Loucy (cell line): Measurements from ENCODE around the gene PRDM7.

Experiments used
- H2AFZ ChIP-seq: fragments of 200-600 bp; sonication (generic); 2 replicates; pipeline ENCODE4 v1.6.0; 2016; ENCODE audit warnings: antibody characterized with exemption, mild to moderate bottlenecking, low read length, moderate library complexity
- H3F3A ChIP-seq: fragments of 200-600 bp; 2 replicates; pipeline ENCODE4 v1.6.0; 2016; ENCODE audit warnings: antibody characterized with exemption, low read depth, mild to moderate bottlenecking
- H3K27me3 ChIP-seq: fragments of 200-600 bp; sonication (generic); 2 replicates; pipeline ENCODE4 v1.6.1; 2014; ENCODE audit warnings: low read length, mild to moderate bottlenecking; ENCODE audit not compliant: insufficient read depth, poor library complexity, severe bottlenecking
- H3K36me3 ChIP-seq: fragments of 200-600 bp; sonication (generic); 2 replicates; pipeline ENCODE4 v1.6.1; 2016; ENCODE audit warnings: low read length; ENCODE audit not compliant: insufficient read depth
- H3K4me1 ChIP-seq: fragments of 200-600 bp; sonication (generic); 2 replicates; pipeline ENCODE4 v1.5.1; 2014; ENCODE audit warnings: low read length, mild to moderate bottlenecking; ENCODE audit not compliant: insufficient read depth, poor library complexity, severe bottlenecking
- H3K4me2 ChIP-seq: fragments of 200-600 bp; sonication (generic); 2 replicates; pipeline ENCODE4 v1.6.0; 2014; ENCODE audit warnings: antibody characterized with exemption, low read length, low read depth, mild to moderate bottlenecking; ENCODE audit not compliant: poor library complexity, severe bottlenecking
- H3K4me3 ChIP-seq: fragments of 200-600 bp; sonication (generic); 2 replicates; pipeline ENCODE4 v1.5.1; 2014; ENCODE audit warnings: low read length, mild to moderate bottlenecking, mixed read lengths; ENCODE audit not compliant: poor library complexity, severe bottlenecking
- H3K79me2 ChIP-seq: fragments of 200-600 bp; sonication (generic); 2 replicates; pipeline ENCODE4 v1.6.1; 2014; ENCODE audit warnings: low read length; ENCODE audit not compliant: insufficient read depth
- H3K9ac ChIP-seq: fragments of 200-600 bp; sonication (generic); 2 replicates; pipeline ENCODE4 v1.6.0; 2014; ENCODE audit warnings: mild to moderate bottlenecking, low read depth, low read length, moderate library complexity; ENCODE audit not compliant: poor library complexity, severe bottlenecking
- H3K9me2 ChIP-seq: fragments of 200-600 bp; sonication (generic); replicated peaks from 2 replicates; pipeline ENCODE4 v1.6.1; 2016; ENCODE audit warnings: low read depth, low read length, mixed read lengths
- H3K9me3 ChIP-seq: fragments of 200-600 bp; sonication (generic); 2 replicates; pipeline ENCODE4 v1.6.1; 2014; ENCODE audit warnings: mild to moderate bottlenecking, antibody characterized with exemption, low read length, low read depth; ENCODE audit not compliant: insufficient read depth
- H4K20me1 ChIP-seq: fragments of 200-600 bp; sonication (generic); 2 replicates; pipeline ENCODE4 v1.6.0; 2014; ENCODE audit warnings: antibody characterized with exemption, low read length, mild to moderate bottlenecking; ENCODE audit not compliant: insufficient read depth, poor library complexity, severe bottlenecking
- EZH2phosphoT487 ChIP-seq: fragments of 200-600 bp; IDR thresholded peaks from 2 replicates; pipeline ENCODE4 v1.6.1; 2018; ENCODE audit warnings: antibody characterized with exemption, mild to moderate bottlenecking, moderate library complexity, borderline replicate concordance
- TF ChIP-seq, protein P1 (sequence below): fragments of 200-600 bp; sonication (generic); conservative IDR thresholded peaks from 2 replicates; pipeline ENCODE4 v1.5.1; 2014; ENCODE audit warnings: mild to moderate bottlenecking, antibody characterized with exemption, low read length

PRDM7 gene

DNA sequence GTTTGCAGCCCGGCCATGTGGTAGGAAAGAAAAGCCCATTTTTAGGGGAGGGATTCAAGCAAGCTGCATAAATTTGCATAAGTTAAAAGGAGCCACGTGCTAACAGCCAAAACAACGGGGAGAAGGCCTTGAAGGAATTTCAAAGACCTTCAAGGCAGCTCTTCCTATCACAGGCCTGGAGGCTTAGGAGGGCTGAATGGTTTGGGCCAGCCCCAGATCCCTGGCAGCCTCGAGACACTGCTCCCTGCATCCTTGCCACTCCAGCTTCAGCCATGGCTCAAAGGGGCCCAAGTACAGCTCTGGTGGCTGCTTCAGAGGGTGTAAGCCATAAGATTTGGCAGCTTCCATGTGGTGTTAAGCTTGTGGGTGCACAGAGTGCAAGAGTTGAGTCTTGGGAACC lies 22.6 kb downstream of the PRDM7 start:
- Histone ChIP-seq H2AFZ (no peak overlapping the region), H3K9me3 (no peaks in the 10 kb centered on the region; the same call in 1 of the 2 replicates), H3F3A (no peaks in the 10 kb centered on the region), H3K79me2 (no peaks in the 10 kb centered on the region), H3K9me2 (no peaks in the 10 kb centered on the region), H3K9ac (no peak overlapping the region), H3K4me2 (no peak overlapping the region), H3K4me3 (no peak overlapping the region), H3K4me1 (no peaks in the 10 kb centered on the region), H3K27me3 (no peaks in the 10 kb centered on the region), H3K36me3 (no peaks in the 10 kb centered on the region), H4K20me1 (no peaks in the 10 kb centered on the region)
- TF ChIP-seq, protein P1, sequence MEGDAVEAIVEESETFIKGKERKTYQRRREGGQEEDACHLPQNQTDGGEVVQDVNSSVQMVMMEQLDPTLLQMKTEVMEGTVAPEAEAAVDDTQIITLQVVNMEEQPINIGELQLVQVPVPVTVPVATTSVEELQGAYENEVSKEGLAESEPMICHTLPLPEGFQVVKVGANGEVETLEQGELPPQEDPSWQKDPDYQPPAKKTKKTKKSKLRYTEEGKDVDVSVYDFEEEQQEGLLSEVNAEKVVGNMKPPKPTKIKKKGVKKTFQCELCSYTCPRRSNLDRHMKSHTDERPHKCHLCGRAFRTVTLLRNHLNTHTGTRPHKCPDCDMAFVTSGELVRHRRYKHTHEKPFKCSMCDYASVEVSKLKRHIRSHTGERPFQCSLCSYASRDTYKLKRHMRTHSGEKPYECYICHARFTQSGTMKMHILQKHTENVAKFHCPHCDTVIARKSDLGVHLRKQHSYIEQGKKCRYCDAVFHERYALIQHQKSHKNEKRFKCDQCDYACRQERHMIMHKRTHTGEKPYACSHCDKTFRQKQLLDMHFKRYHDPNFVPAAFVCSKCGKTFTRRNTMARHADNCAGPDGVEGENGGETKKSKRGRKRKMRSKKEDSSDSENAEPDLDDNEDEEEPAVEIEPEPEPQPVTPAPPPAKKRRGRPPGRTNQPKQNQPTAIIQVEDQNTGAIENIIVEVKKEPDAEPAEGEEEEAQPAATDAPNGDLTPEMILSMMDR, result no peak
- TF ChIP-seq EZH2phosphoT487, result no peak

DNA sequence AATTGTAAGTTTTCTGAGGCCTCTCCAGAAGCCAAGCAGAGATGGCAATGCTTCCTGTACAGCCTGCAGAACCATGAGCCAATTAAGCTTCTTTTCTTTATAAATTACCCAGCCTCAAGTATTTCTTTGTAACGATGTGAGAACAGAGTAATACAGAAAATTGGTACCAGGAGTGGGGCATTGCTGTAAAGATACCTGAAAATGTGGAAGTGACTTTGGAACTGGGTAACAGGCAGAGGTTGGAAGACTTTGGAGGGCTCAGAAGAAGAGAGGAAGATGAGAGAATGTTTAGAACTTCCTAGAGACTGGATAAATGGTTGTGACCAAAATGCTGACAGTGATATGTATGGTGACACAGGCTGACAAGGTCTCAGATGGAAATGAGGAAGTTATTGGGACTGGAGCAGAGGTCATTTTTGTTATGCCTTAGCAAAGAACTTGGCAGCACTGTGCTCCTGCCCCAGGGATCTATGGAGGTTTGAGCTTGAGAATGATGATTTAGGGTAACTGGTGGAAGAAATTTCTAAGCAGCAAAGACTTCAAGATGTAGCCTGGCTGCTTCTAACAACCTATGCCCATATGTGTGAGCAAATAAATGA lies 23.1 kb downstream of the PRDM7 start:
- Histone ChIP-seq H2AFZ (no peak overlapping the region), H3K4me2 (no peak overlapping the region)

DNA sequence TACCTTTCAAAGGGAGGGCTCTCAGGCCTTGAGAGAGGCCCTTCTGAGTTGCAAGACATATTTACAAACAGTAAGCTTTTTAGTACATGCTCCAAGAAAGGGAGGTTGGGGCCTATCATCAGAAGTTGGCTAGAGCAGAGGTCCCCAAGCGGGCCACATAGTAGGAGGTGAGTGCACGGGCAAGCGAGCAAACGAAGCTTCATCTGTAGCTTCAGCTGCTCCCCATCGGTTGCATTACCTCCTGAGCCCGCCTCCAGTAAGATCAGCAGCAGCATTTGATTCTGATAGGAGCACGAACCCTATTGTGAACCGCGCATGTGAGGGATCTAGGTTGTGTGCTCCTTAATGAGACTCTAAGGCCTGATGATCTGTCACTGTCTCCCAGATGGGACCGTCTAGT lies 26.2 kb downstream of the PRDM7 start:
- Histone ChIP-seq H3K9me2 (no peaks in the 10 kb centered on the region), H3K27me3 (no peaks in the 10 kb centered on the region), H4K20me1 (no peaks in the 10 kb centered on the region), H3K79me2 (no peaks in the 10 kb centered on the region), H3K4me2 (no peak overlapping the region), H3K9ac (no peak overlapping the region), H3K36me3 (no peaks in the 10 kb centered on the region), H3K9me3 (no peaks in the 10 kb centered on the region; the same call in 1 of the 2 replicates), H3K4me3 (no peak overlapping the region), H2AFZ (no peak overlapping the region), H3K4me1 (no peaks in the 10 kb centered on the region), H3F3A (no peaks in the 10 kb centered on the region)
- no peak for TF ChIP-seq EZH2phosphoT487
- TF ChIP-seq, protein P1, result no peak

More for the DNA sequence above, 23.1 kb downstream of the PRDM7 start:
- Histone ChIP-seq H4K20me1 (no peaks in the 10 kb centered on the region), H3K4me3 (no peak overlapping the region), H3K27me3 (no peaks in the 10 kb centered on the region), H3K36me3 (no peaks in the 10 kb centered on the region), H3K79me2 (no peaks in the 10 kb centered on the region), H3F3A (no peaks in the 10 kb centered on the region), H3K9ac (no peak overlapping the region), H3K4me1 (no peaks in the 10 kb centered on the region), H3K9me2 (no peaks in the 10 kb centered on the region), H3K9me3 (no peaks in the 10 kb centered on the region; the same call in 1 of the 2 replicates)
- TF ChIP-seq, protein P1, result no peak
- no peak for TF ChIP-seq EZH2phosphoT487
